ENCODE measurements around the gene MTARC2. TPM values are rescaled to one million over a fixed set of nuclear protein-coding genes. Genes with fewer than 3 reads are reported as not detected.

Gene MTARC2
- total and polyA plus RNA-seq, 7 experiments from 2014 or later: 1.1 TPM; not detected in 6

- Histone ChIP-seq H3K36me3 (ENCODE audit: control insufficient read depth in 2 of 3, insufficient read depth in 3 of 3, low read length in 3 of 3) (no peaks in the 10 kb centered on the region), H3K27me3 (ENCODE audit: control insufficient read depth in 2 of 2, insufficient read depth in 2 of 2, low read length in 2 of 2) (no peaks in the 10 kb centered on the region), H3K27ac (ENCODE audit: low read depth, low read length) (no peak overlapping the region), H3K4me3 (ENCODE audit: low read length) (no peak overlapping the region), H3K9me3 (ENCODE audit: control insufficient read depth in 2 of 3, low read length in 3 of 3) (no peaks in the 10 kb centered on the region), H3K4me1 (ENCODE audit: control insufficient read depth in 2 of 2, insufficient read depth in 2 of 2, low read length in 2 of 2) (no peaks in the 10 kb centered on the region)
- Mint-ChIP-seq H3K36me3 (no peaks in the 10 kb centered on the region), H3K9me3 (peaks cover 0 to 8% (median 0%) of the 10 kb centered on the region in 11 donors), H3K27ac (no peak overlapping the region), H3K4me3 (no peak overlapping the region), H3K4me1 (no peaks in the 10 kb centered on the region), H3K27me3 (peaks cover 0 to 46% (median 29%) of the 10 kb centered on the region in 5 donors)
- intact Hi-C loops (cut with micrococcal nuclease): no loop called here
- DNase-seq (no peak), ATAC-seq (no peak)
- CTCF ChIA-PET: no interaction called here
- POLR2A ChIA-PET: no interaction called here
Measured at GRCh38 chr1:220826729-220827128, 78.6 kb downstream of the MTARC2 start.

- H3K4me3 ChIP-seq (ENCODE audit: low read length): no peak overlapping the region
- H3K4me1 ChIP-seq (ENCODE audit: control insufficient read depth in 2 of 2, insufficient read depth in 2 of 2, low read length in 2 of 2): no peaks in the 10 kb centered on the region
- ChIA-PET POLR2A (no interaction called here), CTCF (no interaction called here)
- intact Hi-C loops (cut with micrococcal nuclease): no loop called here
- ATAC-seq (no peak), DNase-seq (no peak)
- H3K4me3 Mint-ChIP-seq: no peak overlapping the region
- no peaks in the 10 kb centered on the region for H3K36me3 Mint-ChIP-seq
- peaks cover 0 to 9% (median 0%) of the 10 kb centered on the region in 11 donors for H3K9me3 Mint-ChIP-seq
- no peak overlapping the region for H3K27ac ChIP-seq (ENCODE audit: low read depth, low read length)
- H3K36me3 ChIP-seq (ENCODE audit: control insufficient read depth in 2 of 3, insufficient read depth in 3 of 3, low read length in 3 of 3): no peaks in the 10 kb centered on the region
- H3K27me3 Mint-ChIP-seq: peaks cover 0 to 46% (median 32%) of the 10 kb centered on the region in 5 donors
- no peaks in the 10 kb centered on the region for H3K4me1 Mint-ChIP-seq
- H3K27me3 ChIP-seq (ENCODE audit: control insufficient read depth in 2 of 2, insufficient read depth in 2 of 2, low read length in 2 of 2): no peaks in the 10 kb centered on the region
- no peak overlapping the region for H3K27ac Mint-ChIP-seq
- no peaks in the 10 kb centered on the region for H3K9me3 ChIP-seq (ENCODE audit: control insufficient read depth in 2 of 3, low read length in 3 of 3)
Measured at GRCh38 chr1:220827445-220828178, 79.5 kb downstream of the MTARC2 start.

GRCh38 chr1:220828179-220828490 lies 80.0 kb downstream of the MTARC2 start:
- Mint-ChIP-seq H3K4me1 (no peaks in the 10 kb centered on the region), H3K36me3 (no peaks in the 10 kb centered on the region), H3K9me3 (peaks cover 0 to 9% (median 0%) of the 10 kb centered on the region in 11 donors), H3K27me3 (peaks cover under 1 to 46% (median 32%) of the 10 kb centered on the region in 5 donors), H3K4me3 (no peak overlapping the region), H3K27ac (no peak overlapping the region)
- no peak overlapping the region for H3K4me3 ChIP-seq (ENCODE audit: low read length)
- ChIA-PET CTCF (no interaction called here), POLR2A (no interaction called here)
- H3K27ac ChIP-seq (ENCODE audit: low read depth, low read length): no peak overlapping the region
- H3K4me1 ChIP-seq (ENCODE audit: control insufficient read depth in 2 of 2, insufficient read depth in 2 of 2, low read length in 2 of 2): no peaks in the 10 kb centered on the region
- H3K36me3 ChIP-seq (ENCODE audit: control insufficient read depth in 2 of 3, insufficient read depth in 3 of 3, low read length in 3 of 3): no peaks in the 10 kb centered on the region
- DNase-seq (no peak), ATAC-seq (no peak)
- H3K9me3 ChIP-seq (ENCODE audit: control insufficient read depth in 2 of 3, low read length in 3 of 3): no peaks in the 10 kb centered on the region
- H3K27me3 ChIP-seq (ENCODE audit: control insufficient read depth in 2 of 2, insufficient read depth in 2 of 2, low read length in 2 of 2): no peaks in the 10 kb centered on the region
- intact Hi-C loops (cut with micrococcal nuclease): no loop called here

GRCh38 chr1:220828950-220829586 lies 80.9 kb downstream of the MTARC2 start:
- intact Hi-C loops (cut with micrococcal nuclease): no loop called here
- no peak for ATAC-seq
- Histone ChIP-seq H3K9me3 (ENCODE audit: control insufficient read depth in 2 of 3, low read length in 3 of 3) (no peaks in the 10 kb centered on the region), H3K27me3 (ENCODE audit: control insufficient read depth in 2 of 2, insufficient read depth in 2 of 2, low read length in 2 of 2) (no peaks in the 10 kb centered on the region), H3K4me1 (ENCODE audit: control insufficient read depth in 2 of 2, insufficient read depth in 2 of 2, low read length in 2 of 2) (no peaks in the 10 kb centered on the region), H3K36me3 (ENCODE audit: control insufficient read depth in 2 of 3, insufficient read depth in 3 of 3, low read length in 3 of 3) (no peaks in the 10 kb centered on the region), H3K4me3 (ENCODE audit: low read length) (no peak overlapping the region), H3K27ac (ENCODE audit: low read depth, low read length) (no peak overlapping the region)
- peaks cover 0 to 9% (median 0%) of the 10 kb centered on the region in 11 donors for H3K9me3 Mint-ChIP-seq
- ChIA-PET POLR2A (no interaction called here), CTCF (no interaction called here)
- H3K4me3 Mint-ChIP-seq: peak overlapping the region in 1 of 10 donors; percentile 42
- H3K27me3 Mint-ChIP-seq: peaks cover 2 to 44% (median 30%) of the 10 kb centered on the region in 5 donors
- no peaks in the 10 kb centered on the region for H3K36me3 Mint-ChIP-seq
- DNase-seq: no peak
- H3K4me1 Mint-ChIP-seq: no peaks in the 10 kb centered on the region
- no peak overlapping the region for H3K27ac Mint-ChIP-seq

GRCh38 chr1:220833436-220833835 lies 85.3 kb downstream of the MTARC2 start:
- Mint-ChIP-seq H3K27ac (no peak overlapping the region), H3K36me3 (peaks cover 0 to 3% (median 0%) of the 10 kb centered on the region in 5 donors), H3K4me3 (no peak overlapping the region), H3K27me3 (peaks cover 2 to 36% (median 32%) of the 10 kb centered on the region in 5 donors), H3K9me3 (peaks cover 0 to 9% (median 0%) of the 10 kb centered on the region in 11 donors), H3K4me1 (no peaks in the 10 kb centered on the region)
- H3K4me1 ChIP-seq (ENCODE audit: control insufficient read depth in 2 of 2, insufficient read depth in 2 of 2, low read length in 2 of 2): no peaks in the 10 kb centered on the region
- H3K27me3 ChIP-seq (ENCODE audit: control insufficient read depth in 2 of 2, insufficient read depth in 2 of 2, low read length in 2 of 2): no peaks in the 10 kb centered on the region
- no peak for ATAC-seq
- intact Hi-C loops (cut with micrococcal nuclease): no loop called here
- DNase-seq: no peak
- ChIA-PET CTCF (no interaction called here), POLR2A (no interaction called here)
- H3K27ac ChIP-seq (ENCODE audit: low read depth, low read length): no peak overlapping the region
- no peaks in the 10 kb centered on the region for H3K36me3 ChIP-seq (ENCODE audit: control insufficient read depth in 2 of 3, insufficient read depth in 3 of 3, low read length in 3 of 3)
- H3K4me3 ChIP-seq (ENCODE audit: low read length): no peak overlapping the region
- H3K9me3 ChIP-seq (ENCODE audit: control insufficient read depth in 2 of 3, low read length in 3 of 3): no peaks in the 10 kb centered on the region

Other genes starting within 250 kb of the MTARC2 start
- not detected for gene MARK1, start 220.2 kb upstream of the MTARC2 start, total RNA-seq
- not detected for gene MARK1, start 220.2 kb upstream of the MTARC2 start, polyA plus RNA-seq
- gene C1orf115, start 58.0 kb upstream of the MTARC2 start, total RNA-seq: 1 to 10 TPM in 4 of 5 experiments, under 1 TPM in 1; 0.17 to 2.1 (median 1.5) TPM
- gene C1orf115, start 58.0 kb upstream of the MTARC2 start, polyA plus RNA-seq: 1 to 10 TPM; 1.9 to 3.2 TPM
- gene MTARC1, start 38.6 kb downstream of the MTARC2 start, total RNA-seq: 10 to 100 TPM in 1 of 5 experiments, 1 to 10 TPM in 1, not detected in 3; 1.1 to 14.5 TPM
- gene MTARC1, start 38.6 kb downstream of the MTARC2 start, polyA plus RNA-seq: not detected
- gene HLX, start 131.1 kb downstream of the MTARC2 start, total RNA-seq: 10 to 100 TPM in 1 of 5 experiments, 1 to 10 TPM in 2, under 1 TPM in 1, not detected in 1; 0.27 to 11.0 (median 2.1) TPM
- gene HLX, start 131.1 kb downstream of the MTARC2 start, polyA plus RNA-seq: not detected

All from naive thymus-derived CD4-positive, alpha-beta T cell (primary cell).